EH (cell line): ENCODE results near the gene EEPD1.
A peak's percentile ranks its signal among the peaks of the same experiment; 100 is the strongest.
"Not testable (repeated sequence)": the region's sequence is repeated elsewhere in the genome, so short reads cannot be mapped to it uniquely, and the experiment has no call there.

Source experiments
- DNase-seq: peaks from one replicate; pipeline ENCODE4 v3.0.0-alpha.2; 2015; ENCODE audit warnings: low read depth

Gene EEPD1

DNA sequence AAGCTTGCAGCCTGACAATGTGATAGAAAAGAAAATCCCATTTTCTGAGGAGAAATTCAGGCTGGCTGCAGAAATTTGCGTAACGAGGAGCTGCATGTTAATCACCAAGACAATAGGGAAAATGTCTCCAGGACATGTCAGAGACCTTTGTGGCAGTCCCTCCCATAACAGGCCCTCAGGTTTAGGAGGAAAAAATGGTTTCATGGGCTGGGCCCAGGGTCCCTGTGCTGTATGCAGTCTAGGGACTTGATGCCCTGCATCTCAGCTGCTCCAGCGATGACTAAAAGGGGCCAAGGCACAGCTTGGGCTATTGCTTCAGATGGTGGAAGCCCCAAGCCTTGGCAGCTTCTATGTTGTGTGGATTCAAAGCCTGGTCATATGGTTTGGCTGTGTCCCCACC is 168.2 kb downstream of the EEPD1 start:
- not testable (repeated sequence) for DNase-seq

DNA sequence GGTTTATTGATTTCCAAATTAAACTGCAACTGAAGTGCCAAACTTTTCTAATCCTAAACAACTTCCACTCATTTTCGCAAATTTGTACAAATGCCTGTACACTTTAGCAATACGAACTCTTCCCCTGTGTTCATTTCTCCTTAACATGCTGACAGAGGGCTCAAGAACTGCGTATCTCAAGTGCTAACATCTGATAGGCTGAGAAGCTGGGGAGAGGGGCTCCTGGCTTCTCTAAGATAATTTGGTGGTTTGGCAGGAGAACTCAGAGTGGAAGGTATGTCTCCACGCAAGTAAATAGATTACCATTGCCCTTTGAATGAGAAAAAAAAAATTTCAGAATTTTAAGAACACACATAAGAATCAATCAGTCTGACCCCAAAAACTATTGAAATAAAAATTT is 183.3 kb downstream of the EEPD1 start:
- no peak for DNase-seq

DNA sequence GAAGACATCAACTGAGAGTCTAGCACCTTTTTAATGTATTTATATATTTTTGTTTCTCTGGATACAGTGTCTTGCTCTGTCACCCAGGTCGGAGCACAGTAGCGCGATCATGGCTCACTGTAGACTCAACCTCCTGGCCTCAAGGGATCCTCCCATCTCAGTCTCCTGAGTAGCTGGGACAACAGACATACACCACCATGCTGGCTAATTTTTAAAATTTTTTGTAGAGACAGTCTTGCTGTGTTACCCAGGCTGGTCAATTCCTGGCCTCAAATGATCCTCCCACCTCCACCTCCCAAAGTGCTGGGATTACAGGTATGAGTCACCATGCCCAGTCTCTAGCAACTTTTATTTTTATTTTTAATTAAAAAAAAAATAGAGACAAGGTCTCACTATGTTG is 185.2 kb downstream of the EEPD1 start:
- DNase-seq, result no peak

DNA sequence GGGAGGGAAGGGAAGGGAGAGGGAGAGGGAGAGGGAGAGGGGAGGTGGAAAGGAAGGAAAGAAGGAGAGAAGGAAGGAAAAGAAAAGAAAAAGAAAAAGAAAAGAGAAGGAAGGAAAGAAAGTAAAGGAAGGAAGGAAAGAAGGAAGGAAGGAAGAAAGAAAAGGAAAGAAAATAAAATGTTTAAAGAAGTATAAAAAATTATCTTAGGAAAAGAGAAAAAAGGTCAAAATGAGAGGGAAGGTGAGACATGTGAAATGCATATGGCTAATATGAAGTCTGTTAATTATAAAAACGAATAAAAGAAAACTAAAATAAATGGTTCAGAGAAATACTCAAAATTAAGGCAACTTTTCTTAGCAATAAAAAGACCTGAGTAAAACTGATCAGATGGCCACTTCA is 190.5 kb downstream of the EEPD1 start:
- no peak for DNase-seq

DNA sequence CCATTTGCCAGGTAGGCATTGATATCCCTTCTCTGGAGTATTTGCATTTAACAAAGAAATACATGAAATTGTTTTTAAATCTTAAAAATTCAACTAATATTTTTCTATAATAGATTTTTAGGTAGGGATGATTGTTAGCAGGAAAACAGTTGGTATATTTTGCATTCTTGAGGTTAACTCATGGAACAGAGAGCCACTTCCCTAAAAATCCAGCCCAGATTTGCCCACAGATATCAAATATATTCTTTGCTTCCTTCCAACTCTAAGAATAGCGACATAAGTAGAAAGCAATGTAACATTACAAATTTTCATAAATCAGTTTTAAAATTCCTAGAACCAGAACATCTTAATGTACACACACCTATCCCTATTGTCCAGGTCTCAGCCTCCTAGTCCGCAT is 191.6 kb downstream of the EEPD1 start:
- no peak for DNase-seq

DNA sequence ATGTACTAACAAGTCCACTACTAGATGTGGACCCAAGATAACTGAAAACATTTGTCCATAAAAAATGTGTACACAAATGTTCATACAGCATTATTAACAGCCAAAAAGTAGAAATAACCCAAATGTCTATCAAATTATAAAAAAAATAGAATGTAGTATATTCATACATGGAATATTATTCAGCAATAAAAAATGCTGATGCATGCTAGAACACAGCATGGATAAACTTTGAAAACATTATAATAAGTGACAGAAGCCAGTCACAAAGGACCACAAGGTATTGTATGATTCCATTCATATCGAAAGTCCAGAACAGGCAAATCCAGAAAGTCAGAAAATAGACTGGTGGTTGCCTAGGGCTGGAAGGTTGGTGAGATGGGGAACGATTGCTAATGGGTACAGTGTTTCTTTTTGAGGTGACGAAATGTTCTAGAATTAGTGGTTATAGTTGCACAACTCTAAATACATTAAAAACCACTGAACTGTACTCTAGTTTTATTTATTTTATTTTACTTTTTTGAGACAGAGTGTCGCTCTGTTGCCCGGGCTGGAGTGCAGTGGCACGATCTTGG is 193.3 kb downstream of the EEPD1 start:
- DNase-seq, result peak; percentile 4

DNA sequence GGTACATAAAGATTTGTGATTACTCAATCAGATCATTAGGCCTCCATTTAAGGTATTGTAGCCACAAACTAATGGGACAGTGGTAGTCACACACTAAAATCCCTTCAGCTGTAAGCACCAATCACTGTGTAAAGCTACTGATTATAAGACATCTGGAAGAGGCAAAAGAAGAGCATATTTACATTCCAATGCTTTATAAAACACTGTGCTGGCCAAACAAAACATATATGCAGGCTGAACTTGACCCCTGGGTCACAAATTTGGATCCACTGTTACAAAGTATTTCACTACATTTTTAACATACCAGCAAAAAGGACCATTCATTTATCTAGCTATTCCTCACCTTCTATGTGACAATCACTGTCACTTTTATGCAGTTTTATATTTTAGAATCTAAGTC is 195.2 kb downstream of the EEPD1 start:
- DNase-seq, result peak; percentile 87

DNA sequence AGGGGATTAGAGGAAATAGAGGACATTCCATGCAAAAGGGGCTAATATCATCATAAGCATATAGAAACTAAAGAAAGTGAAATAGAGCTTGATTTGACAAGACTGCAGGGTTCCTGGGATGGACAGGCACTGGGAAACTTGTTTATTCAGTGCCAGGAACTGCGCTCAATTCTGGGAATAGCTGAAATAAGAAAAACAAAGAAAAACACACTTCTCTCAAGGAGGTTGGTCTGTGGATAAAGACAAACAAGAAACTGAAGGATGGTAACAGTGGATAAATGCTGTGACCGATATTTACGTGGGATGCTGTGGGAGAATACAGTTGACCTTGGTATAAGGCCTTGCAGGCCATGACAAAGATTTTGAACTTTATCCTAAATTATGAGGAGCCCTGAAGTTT is 195.7 kb downstream of the EEPD1 start:
- no peak for DNase-seq

DNA sequence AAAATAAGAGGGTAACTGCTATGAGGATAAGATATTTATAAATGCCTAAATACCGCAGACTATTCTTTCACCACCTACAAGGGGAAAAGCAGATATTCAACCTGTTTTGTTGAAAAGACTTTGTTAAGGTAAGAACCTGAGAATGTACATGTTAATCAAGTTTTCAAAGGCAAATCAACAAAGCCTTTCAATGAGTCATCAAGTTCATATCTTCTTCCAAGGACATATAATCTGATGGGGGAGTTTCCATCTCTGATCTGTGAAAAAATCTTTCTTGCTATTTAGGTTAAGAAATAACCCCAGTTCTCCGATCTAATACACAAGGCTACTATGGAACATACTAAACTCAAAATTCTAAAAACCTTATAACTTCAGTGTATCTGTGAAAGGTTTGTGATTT is 196.6 kb downstream of the EEPD1 start:
- DNase-seq, result no peak
